ENCODE measurements around the gene ORC1.

Gene ORC1

DNA sequence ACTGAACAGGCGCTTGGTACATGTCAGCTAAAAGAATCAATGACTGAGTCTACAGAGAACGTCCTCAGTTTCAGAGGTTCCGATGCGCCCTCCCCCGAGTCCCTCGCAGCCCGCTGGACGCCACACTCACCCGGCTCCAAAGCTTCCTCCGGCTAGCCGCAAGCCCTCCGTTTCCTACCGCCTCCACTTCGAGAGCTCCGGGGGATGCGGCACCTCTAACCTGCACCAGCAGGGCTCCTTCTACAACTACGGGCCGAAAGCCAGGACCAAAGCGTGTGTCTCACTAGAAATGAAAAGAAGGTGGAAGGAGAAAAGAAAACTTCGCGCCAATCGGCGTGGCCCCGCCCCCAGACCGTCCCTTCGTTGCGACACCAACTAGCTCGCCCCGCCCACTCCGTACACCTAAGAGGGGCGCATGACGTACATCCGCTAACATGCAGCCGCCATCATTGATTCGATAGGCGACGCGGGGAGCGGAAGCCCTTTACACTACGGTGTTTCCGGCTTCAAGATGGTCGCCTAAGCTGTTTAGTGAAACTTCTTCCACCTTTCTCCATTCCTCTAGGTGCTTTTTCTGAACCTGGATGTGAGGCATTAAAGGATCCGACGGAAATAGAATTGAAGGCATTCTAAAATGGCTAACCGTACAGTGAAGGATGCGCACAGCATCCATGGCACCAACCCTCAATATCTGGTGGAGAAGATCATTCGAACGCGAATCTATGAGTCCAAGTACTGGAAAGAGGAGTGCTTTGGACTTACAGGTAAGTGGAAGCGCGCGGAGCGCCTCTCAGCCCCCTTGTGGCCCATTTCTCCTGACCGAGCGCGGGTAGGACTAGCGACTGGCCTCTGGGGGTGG, at the start of gene ORC1, which contains the start of gene PRPF38A:
Gene ORC1 (minus strand): TSS at position 308 of the 859 bp plus-strand sequence. CDS start 2,200 bp downstream, outside the sequence.
Gene PRPF38A (plus strand): TSS at position 487 of the 859 bp plus-strand sequence. CDS start 148 bp downstream, at position 635.
- peak; percentile 98 to 99 for DNase-seq

DNA sequence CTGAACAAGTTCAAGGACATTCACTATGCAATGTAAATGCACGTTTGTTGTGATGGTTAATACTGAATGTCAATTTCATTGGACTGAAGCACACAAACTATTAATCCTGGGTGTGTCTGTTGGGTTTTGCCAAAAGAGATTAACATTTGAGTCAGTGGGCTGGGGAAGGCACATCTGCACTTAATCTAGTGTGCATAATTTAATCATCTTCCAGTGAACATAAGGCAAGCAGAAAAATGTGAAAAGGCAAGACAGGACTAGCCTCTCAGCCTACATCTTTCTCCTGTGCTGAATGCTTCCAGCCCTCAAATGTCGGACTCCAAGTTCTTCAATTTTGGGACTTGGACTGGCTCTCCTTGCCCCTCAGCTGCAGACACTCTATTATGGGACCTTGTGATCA, 40.2 kb upstream of the ORC1 start:
- no peak for DNase-seq

DNA sequence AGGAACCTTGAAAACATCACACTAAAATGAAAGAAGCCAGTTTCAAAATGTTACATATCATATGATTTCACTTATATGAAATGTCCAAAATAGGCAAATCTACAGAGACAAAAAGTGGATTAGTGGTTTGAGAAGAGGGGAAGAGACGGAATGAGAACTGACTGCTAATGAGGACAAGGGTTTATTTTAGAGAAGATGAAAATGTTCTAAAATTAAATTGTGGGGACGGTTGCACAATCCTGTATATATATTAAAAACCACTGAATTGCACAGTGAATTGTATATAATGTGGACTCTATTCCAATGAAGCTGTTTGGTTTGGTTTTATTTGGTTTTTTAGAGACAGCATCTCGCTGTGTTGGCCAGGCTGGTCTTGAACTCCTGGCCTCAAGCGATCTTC, 35.8 kb upstream of the ORC1 start:
- no peak for DNase-seq

DNA sequence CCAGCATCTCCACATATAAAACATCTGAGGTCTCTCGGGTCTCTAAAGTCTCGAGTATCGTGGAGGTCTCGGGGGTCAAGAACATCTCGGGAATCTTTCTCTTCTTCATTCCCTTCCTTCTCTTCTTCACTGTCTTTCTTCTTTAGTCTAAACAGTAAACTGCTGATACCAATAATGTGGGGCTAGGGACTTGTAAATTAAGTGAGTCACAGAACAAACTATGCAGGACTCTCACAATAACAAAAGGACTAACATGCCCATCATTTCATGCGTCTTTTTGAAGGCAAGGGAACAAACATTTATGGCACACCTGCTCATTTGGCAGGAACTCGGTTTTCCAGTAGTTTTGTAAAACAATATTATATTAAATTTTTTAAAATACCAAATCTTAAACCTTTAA, 32.6 kb upstream of the ORC1 start:
- no peak for DNase-seq

DNA sequence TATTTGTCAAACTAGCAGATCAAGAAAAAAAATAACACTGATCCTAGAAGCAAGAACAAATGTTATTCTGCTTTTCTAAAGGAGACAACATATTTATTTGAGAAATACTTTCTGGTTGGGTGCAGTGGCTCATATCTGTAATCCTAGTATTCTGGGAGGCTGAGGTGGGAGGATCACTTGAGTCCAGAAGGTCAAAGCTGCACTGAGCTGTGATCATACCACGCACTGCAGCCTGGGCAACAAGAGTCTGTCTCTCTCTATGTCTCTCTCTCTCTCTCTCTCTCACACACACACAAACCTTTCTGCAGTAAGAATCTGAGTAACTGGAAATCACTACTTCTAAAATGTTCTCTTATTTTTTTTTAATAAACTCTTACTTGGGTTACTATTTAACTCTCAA, 31.4 kb upstream of the ORC1 start:
- no peak for DNase-seq

DNA sequence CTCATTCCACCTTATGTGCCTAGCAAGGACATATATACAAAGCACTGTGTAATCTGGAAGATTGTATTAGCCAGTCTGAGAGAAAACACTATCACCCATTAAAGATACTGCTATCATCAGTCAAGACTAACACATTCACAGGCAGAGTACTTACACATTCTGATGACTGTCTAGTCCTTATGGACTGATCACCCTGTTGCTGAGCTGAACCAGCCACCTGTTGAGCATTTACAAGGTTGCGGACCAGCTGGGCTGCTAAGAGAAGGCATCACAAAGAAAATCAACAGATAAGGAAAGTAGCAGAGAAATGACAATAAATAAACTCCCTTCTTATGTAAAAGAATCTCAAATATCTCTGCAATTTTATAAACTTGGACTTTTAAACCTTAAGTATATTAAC, 31.0 kb upstream of the ORC1 start:
- DNase-seq = no peak

DNA sequence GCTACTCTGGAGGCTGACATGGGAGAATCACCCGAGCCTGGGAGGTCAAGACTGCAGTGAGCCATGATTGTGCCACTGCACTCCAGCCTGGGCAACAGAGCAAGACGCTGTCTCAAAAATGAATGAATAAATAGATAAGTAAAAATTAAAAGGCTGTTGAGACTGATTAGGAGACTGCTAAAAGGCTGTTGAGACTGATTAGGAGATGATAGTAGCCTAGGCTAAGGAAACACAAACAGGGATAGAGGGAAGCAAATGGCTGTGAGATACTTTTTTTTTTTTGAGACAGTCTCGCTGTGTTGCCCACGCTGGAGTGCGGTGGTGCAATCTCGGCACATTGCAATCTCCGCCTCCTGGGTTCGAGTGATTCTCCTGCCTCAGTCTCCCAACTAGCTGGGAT, 28.6 kb upstream of the ORC1 start:
- no peak for DNase-seq

DNA sequence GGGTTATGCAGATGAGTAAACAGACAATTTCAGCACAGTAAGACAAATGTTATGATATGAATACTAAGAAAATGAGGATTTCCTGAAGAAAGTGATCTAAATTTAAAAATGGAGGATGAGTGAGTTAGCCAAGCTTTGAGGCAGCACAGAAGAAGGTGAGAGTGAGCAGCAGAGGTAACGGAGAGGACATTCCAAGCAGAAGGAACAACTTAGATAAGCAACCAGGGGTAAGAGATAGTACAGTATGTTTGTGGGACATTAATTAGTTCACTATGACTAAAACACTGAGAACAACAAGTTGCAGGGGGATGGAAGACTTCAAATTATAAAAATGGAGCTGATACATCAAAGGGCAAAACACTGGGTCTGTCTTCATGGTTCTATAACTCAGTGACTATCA, 22.9 kb upstream of the ORC1 start:
- no peak for DNase-seq

DNA sequence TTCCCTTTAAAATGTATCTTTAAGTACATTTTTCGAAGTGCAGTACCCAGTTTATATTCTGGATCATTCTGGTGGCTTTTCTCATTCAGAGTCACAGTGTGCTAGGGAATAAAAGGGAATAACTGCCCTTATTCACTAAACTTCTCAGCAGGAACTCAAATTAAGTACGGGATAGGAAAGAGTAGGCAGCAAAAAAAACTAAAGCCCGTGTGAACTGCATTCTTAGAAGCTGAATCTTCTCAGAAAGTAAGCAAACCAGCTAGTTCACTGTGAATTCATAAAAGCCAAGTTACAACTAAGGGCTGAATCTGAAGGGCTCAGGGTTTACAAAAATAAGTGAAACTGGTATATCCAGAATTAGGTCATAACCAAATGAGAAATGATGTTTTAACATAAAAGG, 22.1 kb upstream of the ORC1 start:
- DNase-seq = no peak

DNA sequence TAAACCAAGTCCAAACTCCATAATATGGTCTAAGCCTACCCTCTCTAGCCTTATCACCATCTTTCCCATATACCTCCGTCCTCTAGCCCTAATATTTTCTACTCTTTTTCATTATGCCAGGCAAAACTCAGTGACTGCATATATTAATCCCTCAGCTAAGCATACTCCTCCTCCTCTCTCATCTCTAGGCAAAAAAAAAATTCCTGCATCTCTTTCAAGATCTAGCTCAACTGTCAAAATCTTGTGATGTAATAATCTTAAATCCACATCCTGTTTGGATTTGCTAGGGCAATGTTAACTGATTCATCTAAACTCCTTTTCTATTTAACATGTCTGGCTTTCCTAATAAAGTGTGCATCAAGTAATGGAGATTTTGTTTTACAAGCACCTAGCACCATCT, 20.6 kb upstream of the ORC1 start:
- DNase-seq = no peak

DNA sequence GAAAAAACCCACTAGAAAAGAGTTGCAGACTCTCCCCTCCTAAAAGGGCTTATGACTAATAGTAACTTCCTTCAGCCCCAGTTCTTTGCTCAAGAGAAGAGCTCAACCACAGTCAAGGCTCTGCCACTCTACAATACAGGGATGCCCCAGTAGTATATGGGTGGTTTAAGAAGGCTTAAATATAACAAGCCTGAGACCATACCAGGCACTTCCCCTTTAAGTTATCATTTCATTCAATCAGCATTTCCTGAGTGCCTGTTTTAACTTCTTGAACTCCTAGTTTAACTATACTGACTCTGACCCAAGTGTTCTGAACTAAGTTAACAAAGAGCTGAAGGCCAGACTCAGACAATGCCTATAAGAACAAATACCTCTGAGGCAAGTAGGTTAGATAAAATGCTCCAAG, 20.0 kb upstream of the ORC1 start:
- peak; percentile 20 to 30 for DNase-seq

DNA sequence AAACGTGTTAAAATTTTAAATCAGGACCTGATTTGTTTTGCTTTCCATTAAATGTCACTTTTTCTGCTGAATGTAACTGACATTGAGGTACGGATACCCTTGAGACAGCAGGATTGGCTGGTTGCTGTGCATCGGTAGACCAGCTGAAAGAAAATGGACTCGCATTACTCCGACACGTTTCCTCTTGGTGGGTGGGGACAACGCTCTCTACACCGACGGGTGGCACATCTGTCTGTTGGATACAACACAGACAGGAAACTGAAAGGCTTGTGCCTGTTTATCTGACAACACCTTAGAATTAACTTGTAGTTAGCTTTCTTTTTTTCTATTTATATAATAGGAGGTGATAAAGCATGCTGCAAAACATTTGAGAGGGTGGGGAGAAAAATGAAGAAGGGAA, 19.5 kb upstream of the ORC1 start:
- peak; percentile 67 to 68 for DNase-seq

DNA sequence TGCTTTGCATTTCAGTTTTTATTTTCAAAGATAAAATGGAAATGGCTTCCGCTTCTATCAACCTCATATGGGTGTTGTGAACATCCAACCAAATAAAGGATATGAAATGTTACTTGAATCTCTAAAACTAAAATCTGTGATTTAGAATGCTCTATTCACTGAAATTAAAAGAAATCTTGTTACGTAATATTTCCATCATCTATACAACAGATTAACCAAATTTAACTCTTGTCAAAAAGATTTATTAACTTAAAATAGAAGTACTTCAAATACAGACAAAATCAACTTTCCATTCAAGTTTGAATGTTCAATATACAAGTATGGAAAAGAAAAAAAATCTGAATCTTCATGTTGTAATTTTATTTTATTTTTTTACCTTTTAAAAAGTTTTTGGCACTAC, 18.8 kb upstream of the ORC1 start:
- no peak for DNase-seq

DNA sequence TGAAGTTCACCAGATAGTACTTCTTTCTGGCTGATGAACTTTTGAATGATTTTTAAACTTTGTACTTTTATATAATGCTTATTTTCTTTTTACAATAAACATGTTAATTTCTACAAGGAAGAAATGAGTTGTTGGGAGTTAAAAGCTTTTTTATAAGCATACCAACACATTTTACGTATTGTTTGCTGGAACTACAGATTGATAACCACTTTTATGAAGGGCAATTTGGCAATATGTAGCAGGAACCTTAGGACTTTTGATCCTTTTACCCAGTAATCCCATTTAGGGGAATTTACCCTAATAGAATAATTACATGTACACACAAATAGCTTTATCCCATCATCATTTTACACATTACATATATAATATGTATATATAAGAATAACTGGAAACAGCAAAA, 16.5 kb upstream of the ORC1 start:
- DNase-seq = no peak

DNA sequence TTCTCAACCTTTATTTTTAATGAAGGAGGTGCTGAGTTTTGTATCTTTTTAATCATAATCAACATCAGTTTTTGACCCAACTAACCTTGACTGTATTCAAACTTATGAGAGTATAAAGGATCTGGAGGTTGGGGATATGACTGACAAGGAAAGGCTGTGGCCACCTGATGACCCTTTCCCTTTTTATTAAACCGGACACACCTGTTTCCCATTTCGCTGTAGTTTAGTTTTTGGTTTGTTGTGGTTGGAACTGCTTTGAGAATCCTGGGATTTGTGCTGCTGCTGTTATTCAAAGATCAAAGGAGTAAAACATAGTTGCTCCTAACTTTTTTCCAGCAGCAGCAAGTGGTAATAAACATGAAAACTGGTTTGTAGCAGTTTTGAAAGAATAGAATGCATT, 12.6 kb upstream of the ORC1 start:
- no peak for DNase-seq

DNA sequence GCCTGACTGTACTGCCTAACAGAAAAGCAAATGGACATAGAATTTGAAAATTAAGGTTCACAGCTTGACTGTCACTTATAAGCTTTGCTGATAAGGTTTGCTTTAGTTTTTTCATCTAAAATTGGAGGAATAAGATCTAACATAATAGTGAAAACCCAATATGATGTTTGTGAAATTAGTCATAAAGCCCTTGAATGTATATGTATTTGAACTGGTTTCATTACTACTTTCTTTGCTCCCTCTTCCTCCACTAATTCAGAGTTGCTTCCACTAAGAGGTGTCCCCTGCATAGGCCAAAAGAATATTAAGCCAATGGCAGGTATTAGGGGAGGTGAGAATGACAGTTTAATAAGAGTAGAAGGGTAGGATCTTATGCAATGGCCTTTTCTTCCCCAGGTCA, 10.7 kb upstream of the ORC1 start:
- no peak for DNase-seq

DNA sequence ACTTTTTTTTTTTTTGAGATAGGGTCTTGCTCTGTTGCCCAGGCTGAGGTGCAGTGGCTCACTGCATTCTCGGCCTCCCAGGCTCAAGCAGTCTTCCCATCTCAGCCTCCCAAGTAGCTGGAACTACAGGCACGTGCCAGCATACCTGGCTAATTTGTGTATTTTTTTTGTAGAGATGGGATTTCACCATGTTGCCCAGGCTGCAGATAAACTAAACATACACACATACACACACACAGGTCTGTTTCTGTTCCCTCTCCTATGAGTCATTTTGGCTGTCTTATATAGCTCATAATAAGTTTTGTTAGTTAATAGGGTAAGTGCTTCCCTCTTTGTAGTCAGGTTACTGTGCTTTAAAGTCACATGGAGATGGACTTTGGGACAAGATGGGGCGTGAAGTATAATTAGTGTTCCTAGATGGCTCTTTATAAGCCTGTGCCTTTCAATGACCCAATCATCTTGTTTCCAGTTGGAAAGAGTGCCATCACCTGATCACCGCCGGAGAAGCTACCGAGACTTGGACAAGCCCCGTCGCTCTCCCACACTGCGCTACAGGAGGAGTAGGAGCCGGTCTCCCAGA, 9.3 kb upstream of the ORC1 start:
- DNase-seq = no peak

DNA sequence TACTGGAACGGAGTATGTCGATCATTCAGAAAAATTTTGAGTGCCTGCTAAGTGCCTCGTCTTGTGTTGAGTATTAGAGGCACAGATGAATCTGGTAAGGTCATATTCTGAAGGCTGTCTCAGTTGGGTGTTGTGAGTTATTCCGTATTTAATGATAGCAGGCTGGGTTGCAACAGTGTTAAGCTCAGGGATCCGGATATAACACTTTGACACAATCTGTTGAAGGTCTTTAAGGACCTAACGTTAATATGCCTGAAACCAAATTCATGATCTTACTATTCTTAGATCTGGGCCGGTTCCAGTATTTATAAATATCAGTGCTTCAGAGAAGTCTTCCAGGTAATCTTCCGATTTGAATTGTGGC, 734 bp upstream of the ORC1 start:
- DNase-seq = no peak

DNA sequence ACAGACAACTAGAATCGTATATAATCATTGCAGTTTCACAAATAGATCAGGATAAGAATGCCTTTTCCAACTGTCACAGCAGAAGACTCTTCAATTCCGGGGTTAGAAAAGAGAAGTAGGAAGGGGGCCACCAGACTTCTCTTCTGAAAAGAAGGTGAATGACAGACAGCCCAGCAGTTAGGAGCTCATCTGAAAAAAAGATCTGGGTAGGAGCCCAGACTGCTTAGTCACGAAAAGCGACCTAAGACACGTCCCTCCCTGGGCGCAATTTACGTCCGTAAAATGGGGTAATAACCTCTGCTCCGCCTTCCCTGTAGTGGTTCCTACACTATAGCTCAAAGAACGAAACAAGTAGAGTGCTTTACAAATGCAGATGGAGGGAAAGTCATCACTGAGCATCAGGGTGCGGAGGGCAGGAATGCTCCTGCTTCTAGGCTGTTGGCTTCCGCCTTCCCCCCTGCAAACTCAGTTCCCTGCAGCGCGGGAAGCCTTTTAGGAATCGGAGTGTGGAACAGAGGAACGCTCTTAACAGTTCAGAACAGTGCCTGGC, 582 bp downstream of the ORC1 start:
- DNase-seq = peak; percentile 24 to 35

DNA sequence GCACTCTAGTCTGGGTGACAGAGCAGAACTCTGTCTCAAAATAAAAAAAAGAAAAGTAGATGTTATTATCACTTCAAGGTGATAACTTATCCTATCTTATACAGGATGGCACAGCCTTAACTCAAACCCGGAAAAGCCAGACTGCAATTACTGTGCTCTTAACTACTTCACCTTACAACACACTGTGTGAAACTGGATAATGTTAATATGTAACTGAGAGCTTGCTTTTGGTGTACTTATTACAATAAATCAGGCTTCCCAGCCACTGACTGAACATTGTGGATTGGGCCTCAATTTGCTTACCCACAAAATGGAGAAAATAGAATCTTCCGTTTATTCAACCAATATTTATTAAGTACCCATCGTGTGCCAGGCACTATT, 1.4 kb downstream of the ORC1 start:
- DNase-seq = no peak

DNA sequence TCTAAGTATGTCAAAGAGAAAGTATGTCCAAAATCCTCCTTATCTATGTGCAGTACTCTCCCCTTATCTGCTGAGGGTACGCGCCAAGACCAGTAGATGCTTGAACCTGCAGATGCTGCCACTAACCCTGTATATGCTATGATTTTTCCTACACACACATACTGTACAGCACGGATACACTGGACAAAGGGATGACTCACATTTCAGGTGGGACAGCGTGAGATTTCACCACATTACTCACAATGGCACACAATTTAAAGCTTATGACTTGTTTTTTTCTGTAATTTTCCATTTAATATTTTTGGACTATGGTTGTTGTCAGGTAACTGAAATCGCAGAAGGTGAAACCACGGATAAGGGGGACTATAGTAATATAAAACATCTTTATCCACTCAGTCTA, 4.1 kb downstream of the ORC1 start:
- DNase-seq = no peak

DNA sequence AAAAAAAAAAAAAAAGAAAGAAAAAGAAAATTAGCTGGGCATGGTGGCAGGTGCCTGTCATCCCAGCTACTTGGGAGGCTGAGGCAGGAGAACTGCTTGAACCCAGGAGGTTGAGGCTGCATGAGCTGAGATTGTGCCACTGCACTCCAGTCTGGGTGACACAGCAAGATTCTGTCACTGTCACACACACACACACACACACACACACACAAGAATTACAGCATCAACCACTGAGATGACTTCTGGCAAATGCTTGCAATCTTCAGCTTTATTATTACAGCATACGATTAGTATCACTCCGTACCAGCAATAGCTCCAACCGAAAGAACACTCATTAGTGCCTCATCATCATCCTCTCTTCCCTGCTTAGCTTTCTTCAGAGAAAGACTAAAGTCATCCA, 4.6 kb downstream of the ORC1 start:
- no peak for DNase-seq

DNA sequence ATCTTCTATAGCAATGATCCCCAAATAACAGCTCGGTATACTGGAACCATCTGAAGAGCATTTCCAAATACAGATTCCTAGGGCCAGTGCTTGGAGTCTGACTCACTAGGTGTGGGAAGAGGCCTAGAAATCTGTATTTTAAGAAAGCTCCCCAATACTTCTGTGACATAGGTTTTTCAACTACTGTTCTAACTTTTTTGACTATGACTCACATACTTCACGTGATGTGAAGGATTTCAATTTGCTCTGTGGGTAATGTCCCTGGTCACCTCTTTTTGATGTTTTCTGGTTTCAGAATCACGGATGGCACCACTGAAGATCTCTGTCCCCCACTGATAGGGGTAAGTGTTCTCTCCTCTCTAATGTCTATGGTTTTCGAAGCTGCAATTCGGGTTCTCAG, 11.0 kb downstream of the ORC1 start:
- no peak for DNase-seq

DNA sequence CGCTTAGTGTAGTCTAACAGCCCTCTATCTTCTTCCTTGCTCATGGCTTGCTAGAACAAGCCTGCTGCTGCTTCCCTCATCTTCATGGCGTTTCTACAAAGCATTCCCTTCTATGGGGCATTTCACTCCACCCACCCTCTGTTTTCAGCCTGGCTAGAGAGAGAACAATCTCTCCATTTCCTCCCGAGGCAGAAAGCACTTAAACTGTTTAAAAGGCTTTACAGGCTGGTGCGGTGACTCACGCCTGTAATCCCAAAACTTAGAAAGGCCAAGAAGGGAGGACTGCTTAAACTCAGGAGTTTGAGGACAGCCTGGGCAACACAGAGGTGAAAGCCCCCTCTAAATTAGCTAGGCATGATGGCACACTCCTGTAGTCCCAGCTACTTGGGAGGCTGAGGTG, 17.8 kb downstream of the ORC1 start:
- no peak for DNase-seq

DNA sequence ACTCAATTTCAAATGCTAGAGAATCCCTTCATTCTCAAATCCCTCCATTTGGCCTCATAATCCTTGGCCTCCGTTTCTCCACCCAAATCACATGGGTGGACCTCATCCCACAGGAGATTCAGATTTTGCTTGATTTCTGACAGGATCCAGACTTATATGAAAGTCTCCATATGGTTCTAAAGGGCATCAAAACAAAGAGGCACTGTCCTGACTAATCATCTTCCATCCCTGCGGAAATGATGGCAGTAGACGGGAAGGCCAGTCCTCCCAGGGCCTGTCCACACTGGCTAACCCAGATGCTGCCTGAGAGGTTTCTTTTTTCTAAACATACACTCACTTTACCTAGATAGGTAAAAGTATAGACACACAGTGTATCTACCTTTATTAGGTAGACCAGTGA, 18.8 kb downstream of the ORC1 start:
- no peak for DNase-seq
